Activated T-helper 9 cell treated with anti-CD3 and anti-CD28 coated beads, Interleukin-2, amount 50 U/mL, for 16 hours (primary cell): ENCODE measurements around the gene ITPR2.

Experiments
- DNase-seq: peaks from one replicate; pipeline ENCODE4 v3.0.0-alpha.2; 2020; ENCODE audit warnings: low read depth

ITPR2 gene

GRCh38 chr12:26512213-26512612 is 320.8 kb downstream of the ITPR2 start:
- no peak for DNase-seq

GRCh38 chr12:26510354-26510674 is 322.7 kb downstream of the ITPR2 start:
- no peak for DNase-seq

- no peak for DNase-seq
Observed at GRCh38 chr12:26507613-26508012, 325.4 kb downstream of the ITPR2 start.

GRCh38 chr12:26499979-26500640 is 332.9 kb downstream of the ITPR2 start:
- DNase-seq: no peak

GRCh38 chr12:26496170-26496569 is 336.8 kb downstream of the ITPR2 start:
- no peak for DNase-seq

- DNase-seq: no peak
Observed at GRCh38 chr12:26493656-26494055, 339.3 kb downstream of the ITPR2 start.

GRCh38 chr12:26492406-26492805 is 340.6 kb downstream of the ITPR2 start:
- DNase-seq: no peak

GRCh38 chr12:26489908-26490307 is 343.1 kb downstream of the ITPR2 start:
- no peak for DNase-seq

GRCh38 chr12:26488351-26488750 is 344.6 kb downstream of the ITPR2 start:
- DNase-seq: no peak

- no peak for DNase-seq
Observed at GRCh38 chr12:26473291-26473690, 359.7 kb downstream of the ITPR2 start.

GRCh38 chr12:26471560-26471959 is 361.4 kb downstream of the ITPR2 start:
- DNase-seq: no peak

GRCh38 chr12:26469421-26470180 is 363.4 kb downstream of the ITPR2 start:
- DNase-seq: no peak

- no peak for DNase-seq
Observed at GRCh38 chr12:26467351-26467750, 365.6 kb downstream of the ITPR2 start.

GRCh38 chr12:26466726-26467125 is 366.3 kb downstream of the ITPR2 start:
- DNase-seq: no peak

GRCh38 chr12:26465419-26466097 is 367.4 kb downstream of the ITPR2 start:
- DNase-seq: no peak

GRCh38 chr12:26461776-26462175 is 371.2 kb downstream of the ITPR2 start:
- no peak for DNase-seq

GRCh38 chr12:26460361-26460760 is 372.6 kb downstream of the ITPR2 start:
- DNase-seq: no peak

- DNase-seq: no peak
Observed at GRCh38 chr12:26455936-26456574, 376.9 kb downstream of the ITPR2 start.

- DNase-seq: no peak
Observed at GRCh38 chr12:26453246-26453645, 379.7 kb downstream of the ITPR2 start.

GRCh38 chr12:26452511-26452910 is 380.5 kb downstream of the ITPR2 start:
- no peak for DNase-seq

GRCh38 chr12:26451763-26452162 is 381.2 kb downstream of the ITPR2 start:
- DNase-seq: no peak

- DNase-seq: no peak
Observed at GRCh38 chr12:26445909-26446308, 387.1 kb downstream of the ITPR2 start.

- no peak for DNase-seq
Observed at GRCh38 chr12:26443309-26443708, 389.7 kb downstream of the ITPR2 start.
